Hair follicular keratinocyte (primary cell): ENCODE data around the gene GOLGA2. TPM values are rescaled to one million over a fixed set of nuclear protein-coding genes. Genes with fewer than 3 reads are reported as not detected.

Experiments used
- total RNA-seq: library from RNA; depleted of rRNA; stranded (reverse); fragments of >200 nt; gene quantifications from 2 replicates; pipeline ENCODE4 v1.2.3, GENCODE V29; 2015

GOLGA2 gene, protein sequence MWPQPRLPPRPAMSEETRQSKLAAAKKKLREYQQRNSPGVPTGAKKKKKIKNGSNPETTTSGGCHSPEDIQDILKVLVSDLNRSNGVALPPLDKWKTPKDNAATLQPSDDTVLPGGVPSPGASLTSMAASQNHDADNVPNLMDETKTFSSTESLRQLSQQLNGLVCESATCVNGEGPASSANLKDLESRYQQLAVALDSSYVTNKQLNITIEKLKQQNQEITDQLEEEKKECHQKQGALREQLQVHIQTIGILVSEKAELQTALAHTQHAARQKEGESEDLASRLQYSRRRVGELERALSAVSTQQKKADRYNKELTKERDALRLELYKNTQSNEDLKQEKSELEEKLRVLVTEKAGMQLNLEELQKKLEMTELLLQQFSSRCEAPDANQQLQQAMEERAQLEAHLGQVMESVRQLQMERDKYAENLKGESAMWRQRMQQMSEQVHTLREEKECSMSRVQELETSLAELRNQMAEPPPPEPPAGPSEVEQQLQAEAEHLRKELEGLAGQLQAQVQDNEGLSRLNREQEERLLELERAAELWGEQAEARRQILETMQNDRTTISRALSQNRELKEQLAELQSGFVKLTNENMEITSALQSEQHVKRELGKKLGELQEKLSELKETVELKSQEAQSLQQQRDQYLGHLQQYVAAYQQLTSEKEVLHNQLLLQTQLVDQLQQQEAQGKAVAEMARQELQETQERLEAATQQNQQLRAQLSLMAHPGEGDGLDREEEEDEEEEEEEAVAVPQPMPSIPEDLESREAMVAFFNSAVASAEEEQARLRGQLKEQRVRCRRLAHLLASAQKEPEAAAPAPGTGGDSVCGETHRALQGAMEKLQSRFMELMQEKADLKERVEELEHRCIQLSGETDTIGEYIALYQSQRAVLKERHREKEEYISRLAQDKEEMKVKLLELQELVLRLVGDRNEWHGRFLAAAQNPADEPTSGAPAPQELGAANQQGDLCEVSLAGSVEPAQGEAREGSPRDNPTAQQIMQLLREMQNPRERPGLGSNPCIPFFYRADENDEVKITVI
- 59.2 and 71.3 TPM in 2 replicates for total RNA-seq

DNA sequence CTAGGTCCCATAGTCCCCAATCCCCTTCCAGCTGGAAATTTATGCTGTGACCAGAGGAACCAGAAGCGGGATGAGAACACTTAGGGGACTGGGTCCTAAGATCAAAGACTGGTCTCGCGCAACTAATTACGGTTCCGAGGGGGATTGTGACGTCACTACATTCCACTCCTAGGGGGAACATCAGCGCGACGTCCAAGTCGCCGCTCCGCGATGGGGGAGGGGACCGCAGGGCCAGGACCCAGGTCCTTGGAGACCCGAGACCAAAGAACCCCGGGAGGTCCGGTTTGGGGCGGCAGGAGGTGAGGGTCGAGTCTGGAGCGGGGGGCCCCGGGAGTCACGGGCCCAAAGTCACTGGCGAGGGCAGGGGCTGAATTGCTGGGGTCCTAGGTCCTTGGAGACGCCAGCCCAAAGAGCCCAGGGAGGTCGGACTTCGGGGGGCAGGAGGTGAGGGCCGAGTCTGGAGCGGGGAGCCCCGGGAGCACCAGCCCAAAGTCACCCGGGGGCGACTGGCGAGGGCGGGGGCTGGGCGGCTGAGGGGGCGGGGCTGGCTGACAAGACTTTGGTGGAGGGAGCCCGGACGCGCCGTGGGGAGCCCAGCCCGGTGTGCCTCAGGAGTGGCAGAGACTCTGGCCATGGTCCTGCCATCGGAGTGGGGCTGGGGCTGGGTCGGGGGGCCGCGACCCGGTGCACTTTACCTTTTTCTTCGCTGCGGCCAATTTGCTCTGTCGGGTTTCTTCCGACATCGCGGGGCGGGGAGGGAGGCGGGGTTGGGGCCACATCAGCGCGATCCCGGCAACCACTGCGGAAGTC, at the start of gene GOLGA2:
GOLGA2 (minus strand) TSS at position 810 of the 810 bp plus-strand sequence; CDS start at position 779, 31 bp downstream.

DNA sequence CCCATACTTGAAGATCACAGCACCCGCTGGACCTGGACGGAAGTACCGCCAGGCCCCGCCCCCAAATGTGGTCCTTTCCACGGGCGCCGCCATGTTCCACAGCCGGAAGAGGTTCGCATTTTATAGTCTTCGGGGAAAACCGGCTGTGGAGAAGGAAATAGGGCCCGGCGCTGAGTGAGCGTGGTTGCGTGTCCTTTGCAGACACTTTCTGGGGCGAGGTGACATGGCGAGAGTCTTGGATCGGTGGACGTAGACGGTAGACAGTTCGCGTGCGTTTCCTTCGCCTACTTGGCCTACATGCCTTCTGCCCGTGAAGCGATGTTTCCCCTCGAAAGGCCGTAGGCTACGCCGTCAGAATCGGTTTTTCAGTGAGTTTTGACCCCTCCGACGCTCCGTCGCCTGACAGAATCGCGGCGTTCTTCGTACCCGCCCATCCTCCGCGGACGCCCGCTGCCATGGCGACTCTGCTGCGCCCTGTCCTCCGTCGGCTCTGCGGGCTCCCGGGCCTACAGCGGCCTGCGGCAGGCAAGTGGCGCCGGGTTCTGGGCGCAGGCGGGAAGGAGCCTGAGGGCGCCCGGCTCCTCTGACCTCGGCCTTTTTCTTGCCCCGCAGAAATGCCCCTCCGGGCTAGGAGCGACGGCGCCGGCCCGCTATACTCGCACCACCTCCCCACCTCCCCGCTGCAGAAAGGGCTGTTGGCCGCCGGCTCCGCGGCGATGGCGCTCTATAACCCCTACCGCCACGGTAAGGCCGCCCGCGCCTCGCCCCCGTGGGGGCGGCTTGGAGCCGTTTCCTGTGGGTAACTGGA, 46.8 kb upstream of the GOLGA2 start, which contains the start of the genes COQ4 and TRUB2:
COQ4 (plus strand) TSS at position 436 of the 808 bp plus-strand sequence; CDS start at position 456, 20 bp downstream.
TRUB2 (minus strand) TSS at position 44 of the 808 bp plus-strand sequence; CDS start at position 5, 39 bp downstream.

DNA sequence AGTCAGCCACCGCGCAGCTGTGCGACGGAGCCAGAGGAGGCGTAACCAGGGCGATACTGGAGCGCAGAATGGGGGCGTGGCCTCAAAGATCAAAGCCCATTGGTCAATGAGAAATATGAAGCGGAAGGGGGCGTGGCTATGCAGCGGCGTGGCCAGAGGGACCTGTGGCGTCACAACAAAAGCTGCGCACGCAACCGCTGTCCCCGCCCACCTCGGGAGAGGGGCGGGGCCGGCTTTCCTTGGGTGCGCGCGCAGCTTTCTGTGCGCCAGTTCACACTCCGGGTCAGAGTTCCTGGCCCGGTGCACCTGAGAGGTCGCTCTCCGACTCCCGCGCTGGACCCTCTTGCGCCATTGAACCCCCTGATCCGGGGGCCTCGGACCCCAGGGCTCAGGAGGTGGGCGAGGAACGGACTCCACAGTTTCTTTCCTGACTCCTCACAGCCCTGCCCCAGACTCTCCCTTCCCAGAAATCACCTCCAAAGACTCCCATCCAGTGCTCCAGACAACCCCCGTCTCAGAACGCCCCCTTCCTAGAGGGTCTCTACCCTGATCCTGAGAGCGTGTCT, 284 bp upstream of the GOLGA2 start, which contains the start of gene SWI5:
SWI5 (plus strand) TSS at position 269 of the 566 bp plus-strand sequence.

Other genes with a start within 250 kb of the GOLGA2 start
- gene NAIF1, start 208.7 kb downstream of the GOLGA2 start, total RNA-seq, result 6.4 and 8.1 TPM in 2 replicates
- gene SLC25A25, start 207.8 kb downstream of the GOLGA2 start, total RNA-seq, result 7.3 and 8.0 TPM in 2 replicates
- 60.0 and 75.4 TPM in 2 replicates for gene PTGES2, start 148.3 kb downstream of the GOLGA2 start, total RNA-seq
- 8.8 and 22.4 TPM in 2 replicates for gene LCN2, start 126.6 kb downstream of the GOLGA2 start, total RNA-seq
- gene BBLN, start 115.7 kb downstream of the GOLGA2 start, total RNA-seq, result 223 and 319 TPM in 2 replicates
- 48.4 and 49.0 TPM in 2 replicates for gene CIZ1, start 84.4 kb downstream of the GOLGA2 start, total RNA-seq
- gene DNM1, start 72.6 kb downstream of the GOLGA2 start, total RNA-seq, result 0.16 and 0.27 TPM in 2 replicates
- gene SWI5, start 269 bp upstream of the GOLGA2 start, total RNA-seq, result 27.8 and 38.7 TPM in 2 replicates
- gene TRUB2, start 46.4 kb upstream of the GOLGA2 start, total RNA-seq, result 15.0 and 22.2 TPM in 2 replicates
- 37.6 and 50.8 TPM in 2 replicates for gene COQ4, start 46.8 kb upstream of the GOLGA2 start, total RNA-seq
- 32.6 and 38.4 TPM in 2 replicates for gene SLC27A4, start 64.5 kb upstream of the GOLGA2 start, total RNA-seq
- gene URM1, start 95.4 kb upstream of the GOLGA2 start, total RNA-seq, result 23.8 and 28.3 TPM in 2 replicates
- gene CERCAM, start 144.8 kb upstream of the GOLGA2 start, total RNA-seq, result 29.6 and 69.9 TPM in 2 replicates
- gene ODF2, start 180.0 kb upstream of the GOLGA2 start, total RNA-seq, result 26.6 and 44.8 TPM in 2 replicates
- gene GLE1, start 228.7 kb upstream of the GOLGA2 start, total RNA-seq, result 22.0 and 28.9 TPM in 2 replicates